GM18519 (cell line): Measurements from ENCODE around the gene MYH3.

ENCODE experiments used
- ATAC-seq: cut with Tn5 transposase; IDR thresholded peaks from one replicate; pipeline ENCODE4 v1.9.1; 2021; ENCODE audit warnings: mild to moderate bottlenecking, moderate library complexity; ENCODE audit not compliant: unreplicated experiment, low FRiP score

Gene MYH3

DNA sequence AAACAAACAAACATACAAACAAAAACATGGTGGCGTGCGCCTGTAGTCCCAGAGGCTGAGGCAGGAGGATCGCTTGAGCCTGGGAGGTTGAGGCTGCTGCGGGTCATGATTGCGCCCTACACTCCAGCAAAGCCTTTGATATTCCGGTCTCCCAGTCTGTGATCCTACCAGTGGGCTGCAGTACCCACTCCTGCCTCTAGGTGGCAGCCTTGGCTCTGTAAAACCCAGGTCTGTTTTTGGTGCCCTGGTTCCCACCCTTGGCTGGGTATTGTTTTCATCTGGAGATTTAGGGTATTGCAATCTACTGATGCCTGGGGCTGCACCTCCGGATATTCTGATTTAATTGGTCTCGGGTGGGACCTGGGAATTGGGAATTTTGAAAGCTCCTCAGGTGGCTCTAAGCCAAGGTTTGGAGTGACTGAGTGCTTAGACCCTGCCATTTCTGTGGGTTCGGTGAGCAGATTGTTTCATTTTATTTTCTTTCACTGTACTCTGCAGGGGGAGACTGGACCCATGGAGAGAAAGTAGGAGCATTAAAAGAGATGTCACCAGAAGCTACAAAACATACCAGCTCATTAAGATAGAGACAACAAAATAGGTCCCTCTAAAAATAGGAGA lies 40.5 kb downstream of the MYH3 start:
- ATAC-seq, result no peak

DNA sequence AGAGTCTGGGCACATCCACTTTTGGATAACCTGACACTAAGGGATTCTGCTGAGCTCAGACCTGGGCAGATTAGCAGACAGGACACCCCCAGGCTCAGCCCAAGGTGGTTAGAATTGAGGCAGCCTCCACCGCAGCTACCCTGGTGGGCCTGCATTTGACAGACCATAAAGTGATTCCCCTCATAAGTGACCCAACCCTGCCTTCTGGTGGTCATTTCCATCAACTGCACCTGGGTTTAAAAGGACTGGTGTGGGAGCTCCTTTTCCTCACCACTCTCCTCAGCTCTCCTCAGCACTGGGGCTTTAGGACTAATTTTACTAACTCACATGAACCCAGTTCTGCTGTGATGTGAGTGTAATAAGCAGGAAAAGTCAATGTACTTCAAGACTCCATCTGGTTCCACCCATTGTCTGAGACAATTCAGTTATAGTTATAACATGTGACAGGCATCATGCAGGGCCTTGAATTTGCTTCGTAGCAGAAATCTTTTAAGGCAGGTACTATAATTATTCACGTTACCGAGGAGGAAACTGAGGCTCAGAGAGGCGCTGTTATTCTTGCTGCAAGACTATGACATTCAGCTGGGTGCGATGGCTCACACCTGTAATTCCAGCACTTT lies 42.5 kb downstream of the MYH3 start:
- no peak for ATAC-seq

DNA sequence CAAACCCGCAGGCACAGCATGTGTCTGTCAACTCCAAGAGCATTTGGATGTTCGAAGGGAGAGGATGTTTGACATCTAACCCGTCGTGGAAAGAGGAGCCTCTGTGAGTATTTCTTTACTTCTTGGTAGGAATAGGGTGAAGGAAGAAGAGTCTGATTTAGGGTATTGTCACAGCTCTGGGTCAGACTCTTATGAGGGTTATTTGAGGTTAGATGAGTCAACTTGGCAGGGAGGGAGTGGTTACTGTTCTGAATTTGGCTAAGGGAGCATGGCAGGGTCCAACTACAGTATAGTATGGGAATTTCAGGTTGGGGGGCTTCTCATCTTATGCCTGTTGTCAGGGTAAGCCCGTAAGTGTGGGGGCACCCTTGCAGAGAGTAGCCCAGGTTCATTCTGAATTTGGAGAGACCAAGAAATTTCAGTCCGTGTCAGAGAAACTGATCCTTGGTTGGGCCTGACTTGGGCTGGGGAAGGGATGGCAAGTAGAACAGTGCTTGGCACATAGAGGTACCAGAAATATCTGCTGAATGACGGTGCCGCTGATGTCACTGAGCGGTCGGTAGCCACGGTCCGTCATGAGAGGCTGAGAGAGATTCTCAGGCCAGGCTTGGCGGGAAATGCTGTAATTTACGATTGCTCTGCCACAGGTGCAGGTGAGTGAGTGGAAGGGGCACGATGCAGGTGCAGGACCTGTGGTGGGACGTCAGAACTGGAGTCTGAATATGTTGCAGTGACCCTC lies 43.2 kb downstream of the MYH3 start:
- ATAC-seq, result no peak

DNA sequence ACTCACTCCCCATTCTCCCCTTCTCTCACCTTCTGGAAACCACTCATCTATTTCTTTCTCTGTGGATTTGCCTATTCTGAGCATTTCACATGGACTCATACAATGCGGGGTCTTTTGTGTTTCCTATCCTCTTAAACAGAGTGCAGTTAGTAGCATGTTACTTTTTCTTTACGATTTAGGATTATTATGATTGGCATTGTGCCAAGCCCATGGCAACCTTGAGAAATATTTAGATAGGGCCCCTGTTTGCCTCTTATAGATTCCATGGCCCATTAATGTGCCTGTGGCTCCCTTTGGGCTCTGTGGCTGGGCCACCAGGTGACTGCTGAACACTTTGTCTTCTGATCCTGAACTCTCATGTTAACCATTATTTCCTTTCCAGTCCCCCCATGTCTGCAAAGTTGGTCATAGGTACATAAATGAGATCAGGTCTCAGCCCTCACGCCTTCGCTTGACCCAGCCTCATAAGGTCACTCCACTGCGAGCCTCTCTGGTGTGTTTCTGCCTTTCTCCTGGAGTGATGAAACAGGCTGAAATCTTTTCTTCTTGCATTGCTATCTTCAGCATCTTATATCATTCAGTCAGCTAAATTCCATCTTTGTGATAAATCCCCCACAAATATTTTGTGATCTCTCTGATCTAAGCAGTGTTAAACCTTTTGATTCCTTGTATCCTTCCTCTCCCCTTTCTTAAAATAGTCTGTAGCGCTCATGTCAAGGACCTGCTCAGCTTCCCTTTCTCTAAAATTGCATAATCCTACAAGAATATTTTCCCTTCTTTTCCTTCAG lies 44.0 kb downstream of the MYH3 start:
- ATAC-seq, result no peak

DNA sequence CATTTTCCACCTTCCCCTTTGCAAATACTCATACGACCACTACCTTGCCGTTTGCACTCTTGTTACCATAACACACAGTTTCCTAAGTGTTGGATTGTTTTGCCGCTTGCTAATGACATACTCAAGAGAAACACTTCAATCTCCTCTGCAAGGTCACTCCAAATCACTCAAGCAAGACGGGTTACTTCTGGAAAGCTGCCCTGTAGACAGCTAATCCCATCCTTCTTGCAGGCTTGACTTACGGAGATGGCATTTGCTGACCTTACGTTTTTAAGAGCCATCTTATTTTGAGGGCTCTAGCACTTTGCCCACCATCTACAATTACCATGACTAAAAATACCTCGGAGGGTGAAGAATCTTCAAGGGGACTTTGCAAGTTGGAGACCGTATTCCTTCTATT lies 46.2 kb downstream of the MYH3 start:
- no peak for ATAC-seq

DNA sequence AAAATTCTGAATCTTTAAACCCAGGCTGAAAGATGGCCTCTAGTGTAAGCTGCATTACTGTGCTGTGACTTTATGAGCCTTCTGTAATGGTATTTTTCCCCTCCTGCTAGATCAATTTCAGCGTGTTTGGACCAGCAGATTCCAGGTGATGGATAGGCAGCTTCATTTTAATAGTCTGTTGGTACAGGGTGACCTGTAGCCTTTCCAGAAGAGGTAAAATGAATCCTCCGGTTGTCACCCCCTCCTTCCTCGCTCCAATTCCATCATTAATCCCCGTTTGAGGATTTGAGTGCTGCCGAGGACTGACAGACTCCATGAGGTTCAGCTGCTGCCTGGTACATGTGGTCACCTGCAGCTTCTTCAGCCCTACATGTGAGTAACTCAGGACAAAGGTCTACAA lies 48.9 kb downstream of the MYH3 start:
- ATAC-seq, result no peak

DNA sequence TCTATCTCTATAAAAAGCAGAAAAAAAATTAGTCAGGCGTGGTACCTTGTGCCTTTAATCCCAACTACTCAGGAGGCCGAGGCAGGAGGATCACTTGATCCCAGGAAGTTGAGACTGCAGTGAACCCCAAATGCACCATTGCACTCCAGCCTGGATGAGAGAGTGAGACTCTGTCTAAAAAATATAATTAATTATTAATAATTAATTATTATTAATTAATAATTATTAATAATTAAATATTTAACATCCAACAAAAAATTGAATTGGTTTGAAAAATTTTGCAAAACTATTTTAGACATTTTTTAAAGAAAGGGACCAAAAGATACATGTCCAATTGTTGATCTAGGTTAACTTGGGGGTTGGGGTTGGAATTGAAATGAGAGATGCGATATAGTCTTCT lies 51.0 kb downstream of the MYH3 start:
- ATAC-seq, result no peak

DNA sequence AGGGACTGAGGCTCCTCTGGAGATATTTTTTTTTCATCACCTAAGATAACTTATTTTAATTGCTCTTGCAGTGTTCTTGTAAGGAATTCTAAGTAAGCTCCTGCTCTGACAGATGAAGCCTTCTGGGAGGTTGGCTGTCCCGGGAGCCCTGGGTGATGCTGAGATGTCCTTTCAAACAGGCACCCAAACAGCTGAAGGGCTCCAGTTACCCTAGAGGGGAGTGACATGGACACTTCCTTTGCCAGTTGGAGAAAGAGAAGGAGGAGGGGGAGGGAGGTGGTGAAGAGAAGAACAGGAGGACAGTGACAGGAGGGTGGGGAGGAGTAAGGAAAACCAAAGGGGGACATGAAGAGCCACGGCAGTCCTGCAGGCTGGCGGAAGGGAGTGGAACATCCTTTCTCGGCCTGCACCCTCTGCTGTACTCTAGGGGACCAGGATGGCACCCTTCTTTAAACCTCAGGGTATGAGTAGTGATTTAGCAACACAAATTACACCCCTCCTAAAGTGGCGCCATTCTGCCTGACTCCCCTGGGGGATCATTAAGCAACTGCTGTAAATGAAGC lies 51.8 kb downstream of the MYH3 start:
- no peak for ATAC-seq

DNA sequence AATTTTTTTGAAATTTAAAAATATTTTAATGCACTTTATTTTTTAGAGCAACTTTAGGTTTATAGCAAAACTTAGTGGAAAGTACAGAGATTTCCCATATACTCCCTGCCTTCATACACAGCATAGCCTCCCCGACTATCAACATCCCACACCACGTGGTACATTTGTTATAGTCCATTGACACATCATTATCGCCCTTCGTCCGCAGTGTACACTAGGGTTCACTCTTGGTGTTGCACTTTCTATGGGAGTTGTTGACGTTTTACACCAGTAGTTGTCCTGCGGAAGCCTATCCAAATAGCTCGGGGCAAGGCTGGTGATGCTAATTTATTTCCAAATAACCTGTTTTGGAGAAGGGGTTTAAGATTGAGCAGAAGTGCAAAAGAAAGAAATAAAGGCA lies 52.6 kb downstream of the MYH3 start:
- no peak for ATAC-seq

DNA sequence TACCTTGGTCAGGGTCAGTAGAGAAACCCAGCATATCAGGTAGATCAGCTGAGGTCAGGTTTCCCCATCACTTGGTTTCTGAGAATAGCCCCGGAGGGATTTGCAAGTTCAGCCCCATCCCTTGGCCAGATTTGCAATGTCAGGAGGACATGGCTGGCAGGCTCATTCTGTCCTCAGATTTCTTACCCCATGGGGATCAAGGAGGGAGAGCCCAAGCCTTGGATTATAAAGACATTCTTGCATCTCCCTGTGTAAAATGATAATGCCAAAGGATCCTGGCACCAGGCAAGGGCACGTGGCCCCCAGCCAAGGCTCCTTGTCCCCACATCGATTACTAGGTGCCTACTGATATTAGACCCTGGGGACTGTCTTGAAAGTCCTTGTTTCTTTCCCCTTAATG lies 53.2 kb downstream of the MYH3 start:
- no peak for ATAC-seq

DNA sequence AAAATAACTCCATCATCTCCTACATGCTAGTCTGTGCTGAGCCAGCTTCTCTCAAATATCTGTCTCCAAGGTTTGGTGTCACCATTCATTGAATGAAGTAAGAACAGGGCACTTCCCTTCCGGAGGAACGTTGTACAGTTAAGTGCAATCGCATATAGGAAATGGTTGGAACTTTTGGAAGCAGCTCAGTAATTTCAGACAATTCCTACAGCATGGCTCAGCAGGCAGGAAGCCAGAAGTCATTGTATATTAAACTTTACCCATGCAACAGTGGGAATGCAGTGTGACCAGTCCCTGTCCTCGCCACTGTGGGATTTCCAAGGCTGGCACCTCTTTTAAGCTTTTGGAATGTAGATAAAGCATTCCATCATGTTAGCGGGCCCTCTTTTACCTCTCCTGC lies 56.5 kb downstream of the MYH3 start:
- no peak for ATAC-seq

DNA sequence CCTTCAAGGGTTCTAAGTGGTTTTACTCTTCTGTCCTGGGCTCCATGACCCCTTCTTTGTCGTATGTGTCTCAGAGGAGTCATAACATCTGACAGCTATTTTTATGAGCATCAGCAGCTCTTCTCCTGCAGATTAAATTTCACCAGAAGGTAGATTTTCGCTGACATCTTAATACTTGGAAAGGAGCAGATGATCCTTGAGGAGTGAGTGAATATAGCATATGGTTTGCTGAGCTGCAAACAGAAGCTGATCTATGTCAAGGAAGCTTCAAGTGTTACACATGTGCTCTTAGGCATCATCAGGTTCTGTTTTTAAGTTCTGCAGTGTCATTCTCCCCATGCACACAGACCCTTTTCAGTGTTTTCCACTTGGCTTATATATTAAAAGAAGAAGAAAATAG lies 58.5 kb downstream of the MYH3 start:
- no peak for ATAC-seq

DNA sequence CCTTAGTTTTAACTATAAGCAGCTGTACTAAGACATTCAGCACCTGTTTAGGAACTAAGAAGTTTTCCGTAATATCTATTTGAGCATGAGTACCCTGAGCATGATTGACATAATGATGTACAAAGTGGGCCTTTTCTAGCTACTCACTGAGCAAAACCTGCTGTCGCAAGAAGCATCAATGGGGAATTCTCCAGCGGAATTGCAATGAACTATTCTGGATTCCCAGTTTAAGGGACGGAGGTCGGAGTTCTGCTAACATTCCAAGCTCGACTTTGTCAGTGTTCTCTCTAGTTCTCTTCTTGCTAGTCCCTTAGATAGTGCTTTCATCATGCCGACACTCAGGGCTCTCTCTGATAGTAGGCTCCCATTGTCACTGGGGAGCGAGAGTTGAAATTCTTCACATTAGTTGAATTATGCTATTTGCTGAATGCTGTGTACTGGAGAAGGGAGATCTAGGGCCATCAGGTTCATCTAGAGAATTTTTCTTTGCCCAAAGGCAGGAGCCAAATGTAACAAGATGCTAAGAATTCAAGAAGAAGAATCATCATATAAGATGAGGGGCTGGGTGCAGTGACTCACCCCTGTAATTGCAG lies 67.5 kb downstream of the MYH3 start:
- no peak for ATAC-seq

DNA sequence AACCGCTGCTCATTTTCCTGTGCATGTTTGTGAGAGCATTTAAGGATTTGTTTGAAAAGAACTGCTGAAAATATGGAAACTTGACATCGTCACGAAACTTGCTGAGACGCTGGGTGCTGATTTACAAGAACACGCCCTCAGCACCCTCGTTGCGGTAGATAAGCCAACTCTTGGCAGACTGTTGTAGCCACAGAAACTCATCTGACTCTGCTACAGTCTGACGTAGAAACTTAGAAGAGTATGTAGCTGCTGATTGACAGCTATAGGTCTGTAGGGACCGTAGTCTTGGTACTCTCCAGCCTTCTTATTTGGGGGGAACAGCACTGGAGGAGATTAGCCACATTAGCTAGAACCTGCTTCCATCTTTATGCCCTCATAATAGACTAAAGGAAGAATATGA lies 71.6 kb downstream of the MYH3 start:
- no peak for ATAC-seq

DNA sequence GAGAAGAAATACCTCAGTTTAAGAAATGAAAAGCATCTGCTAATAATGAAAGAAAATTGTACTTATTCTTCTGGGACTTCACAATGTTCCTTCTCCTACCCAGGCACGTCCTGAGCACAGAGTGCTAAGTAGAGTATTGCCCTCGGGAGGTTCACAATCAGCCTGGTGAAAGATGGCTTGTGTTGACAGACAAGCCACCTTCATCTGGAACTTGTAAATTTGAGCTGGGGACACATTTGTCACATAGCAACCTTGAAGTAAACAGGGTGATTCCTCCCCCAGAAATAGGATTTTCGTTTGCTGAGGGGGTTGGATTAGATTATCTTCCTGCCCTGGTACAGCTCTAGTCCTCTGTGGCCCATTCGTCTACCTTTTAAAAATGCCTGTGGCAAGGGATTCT lies 73.3 kb downstream of the MYH3 start:
- ATAC-seq, result no peak

DNA sequence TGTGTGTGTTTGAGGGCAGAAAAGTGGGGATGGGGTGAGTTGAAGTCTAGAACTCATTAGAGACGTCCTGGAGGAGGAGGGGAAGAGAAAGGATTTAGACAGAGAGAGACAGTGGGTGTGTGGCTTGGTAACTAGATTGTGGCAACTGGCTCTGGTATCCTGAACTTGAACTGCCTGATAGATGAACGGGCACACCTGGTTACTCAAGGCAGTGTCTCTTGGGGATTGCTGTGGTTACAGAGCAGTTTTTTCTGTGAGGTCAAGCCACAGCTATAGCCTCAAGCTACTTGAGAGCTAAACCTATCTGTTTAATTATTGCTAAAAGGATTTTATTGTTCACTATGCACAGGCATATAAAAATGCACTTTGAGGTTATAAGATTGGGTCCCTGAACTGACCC lies 77.8 kb downstream of the MYH3 start:
- no peak for ATAC-seq
